ENCODE results near the gene ITGB6.

The ITGB6 gene

GRCh38 chr2:160085662-160086061 lies 114.4 kb downstream of the ITGB6 start:
- TF ChIP-seq CTCF (IDR thresholded peaks at IDR 0.05) = 0 out of 2 replicates have a peak, but pooled peaks have one; percentile 27

- TF ChIP-seq CTCF (IDR thresholded peaks at IDR 0.05) = no peak
Observed at GRCh38 chr2:160077912-160078810, 121.9 kb downstream of the ITGB6 start.

GRCh38 chr2:160076914-160077313 lies 123.2 kb downstream of the ITGB6 start:
- no peak for TF ChIP-seq CTCF (IDR thresholded peaks at IDR 0.05)

GRCh38 chr2:160076241-160076640 lies 123.8 kb downstream of the ITGB6 start:
- no peak for TF ChIP-seq CTCF (IDR thresholded peaks at IDR 0.05)

GRCh38 chr2:160075171-160075570 lies 124.9 kb downstream of the ITGB6 start:
- no peak for TF ChIP-seq CTCF (IDR thresholded peaks at IDR 0.05)

GRCh38 chr2:160073284-160073888 lies 126.7 kb downstream of the ITGB6 start:
- TF ChIP-seq CTCF (IDR thresholded peaks at IDR 0.05) = no peak

GRCh38 chr2:160068906-160069305 lies 131.2 kb downstream of the ITGB6 start:
- TF ChIP-seq CTCF (IDR thresholded peaks at IDR 0.05) = no peak

Data from LNCAP (cell line).